PFSK-1 (cell line): ENCODE data around the gene FRMD4A.

Experiments used
- FOXP2 ChIP-seq: optimal IDR thresholded peaks from 2 replicates; pipeline ENCODE3; 2011; ENCODE audit warnings: borderline replicate concordance, control low read depth, inconsistent platforms; ENCODE audit not compliant: insufficient read depth; ENCODE audit errors: extremely low read length, extremely low read depth
- POLR2AphosphoS5 ChIP-seq: IDR thresholded peaks from 2 replicates; pipeline ENCODE4 v1.6.1; 2012; ENCODE audit warnings: low read depth, mild to moderate bottlenecking, control low read depth, low read length, moderate library complexity
- REST ChIP-seq, 2 experiments: IDR thresholded peaks; 2 replicates each; pipeline versions ENCODE4 v1.6.1 to v1.8.0; 2011 to 2012; ENCODE audit warnings: low read depth in 2 of 2, low read length in 2 of 2, control low read depth in 1 of 2, inconsistent platforms in 1 of 2, mild to moderate bottlenecking in 1 of 2, moderate library complexity in 1 of 2; ENCODE audit not compliant: insufficient read depth in 1 of 2
- SIN3A ChIP-seq: IDR thresholded peaks from 2 replicates; pipeline ENCODE4 v1.6.1; 2012; ENCODE audit warnings: mild to moderate bottlenecking, low read length, moderate library complexity, borderline replicate concordance; ENCODE audit not compliant: insufficient read depth
- TAF1 ChIP-seq: IDR thresholded peaks from 2 replicates; pipeline ENCODE4 v1.6.1; 2012; ENCODE audit warnings: low read length, control low read depth, borderline replicate concordance; ENCODE audit not compliant: insufficient read depth

GRCh38 chr10:13751191-13751764, 579.4 kb downstream of the FRMD4A start:
- TF ChIP-seq POLR2AphosphoS5 = no peak
- TF ChIP-seq FOXP2 = no peak
- no peak for TF ChIP-seq REST (IDR thresholded peaks at IDR 0.05; ENCODE audit: insufficient read depth in 1 of 2, low read depth in 2 of 2, low read length in 2 of 2)
- no peak for TF ChIP-seq SIN3A
- no peak for TF ChIP-seq TAF1
